GM23338 (cell line): ENCODE data around the gene USP15. TPM values are rescaled to one million over a fixed set of nuclear protein-coding genes. Genes with fewer than 3 reads are reported as not detected.

Source experiments
- ATAC-seq: fragments of 200-7000 bp; cut with Tn5 transposase; 3 replicates; pipeline ENCODE4 v1.9.1; 2020
- DNase-seq: peaks from one replicate; pipeline ENCODE4 v3.0.0-alpha.2; 2015; ENCODE audit warnings: low spot score
- H2AFZ ChIP-seq: fragments of 200-600 bp; sonication (generic); 2 replicates; pipeline ENCODE4 v1.8.0; 2016; ENCODE audit warnings: antibody characterized with exemption, mild to moderate bottlenecking, moderate library complexity
- H3F3A ChIP-seq: fragments of 200-600 bp; sonication (generic); replicated peaks from 2 replicates; pipeline ENCODE4 v1.8.0; 2017; ENCODE audit warnings: antibody characterized with exemption, mixed run types, low read depth
- H3K27ac ChIP-seq: fragments of 200-600 bp; sonication (generic); 2 replicates; pipeline ENCODE4 v1.6.1; 2016; ENCODE audit warnings: low read depth
- H3K27me3 ChIP-seq: fragments of 200-600 bp; sonication (generic); 2 replicates; pipeline ENCODE4 v1.8.0; 2016; ENCODE audit warnings: mild to moderate bottlenecking, mixed run types, moderate library complexity; ENCODE audit not compliant: insufficient read depth
- H3K36me3 ChIP-seq: fragments of 200-600 bp; sonication (generic); 2 replicates; pipeline ENCODE4 v1.8.0; 2016; ENCODE audit warnings: mild to moderate bottlenecking; ENCODE audit not compliant: insufficient read depth
- H3K4me1 ChIP-seq: fragments of 200-600 bp; sonication (generic); 2 replicates; pipeline ENCODE4 v1.8.0; 2016; ENCODE audit warnings: mild to moderate bottlenecking, moderate library complexity; ENCODE audit not compliant: insufficient read depth
- H3K4me2 ChIP-seq: fragments of 200-600 bp; sonication (generic); 2 replicates; pipeline ENCODE4 v1.7.1; 2017; ENCODE audit warnings: mixed run types
- H3K4me3 ChIP-seq: fragments of 200-600 bp; sonication (generic); 2 replicates; pipeline ENCODE4 v1.6.1; 2016; ENCODE audit warnings: mixed run types
- H3K79me2 ChIP-seq: fragments of 200-600 bp; sonication (generic); replicated peaks from 2 replicates; pipeline ENCODE4 v1.8.0; 2017; ENCODE audit warnings: mild to moderate bottlenecking; ENCODE audit not compliant: insufficient read depth
- H3K9me2 ChIP-seq: fragments of 200-600 bp; sonication (generic); 2 replicates; pipeline ENCODE4 v1.8.0; 2017; ENCODE audit not compliant: insufficient read depth
- H4K20me1 ChIP-seq: fragments of 200-600 bp; sonication (generic); replicated peaks from 2 replicates; pipeline ENCODE4 v1.8.0; 2017; ENCODE audit warnings: mild to moderate bottlenecking; ENCODE audit not compliant: insufficient read depth
- H3K27ac Mint-ChIP-seq: 2 replicates; pipeline ENCODE4 v1.8.0; 2020; ENCODE audit warnings: inconsistent platforms, mild to moderate bottlenecking, moderate library complexity, mixed read lengths
- H3K27me3 Mint-ChIP-seq: 3 replicates; pipeline ENCODE4 v1.8.0; 2022; ENCODE audit warnings: low read depth, mild to moderate bottlenecking, moderate library complexity, mixed read lengths, inconsistent platforms; ENCODE audit not compliant: insufficient read depth, poor library complexity
- H3K36me3 Mint-ChIP-seq: 3 replicates; pipeline ENCODE4 v1.8.0; 2021; ENCODE audit warnings: low read depth, mild to moderate bottlenecking, inconsistent platforms, moderate library complexity, mixed read lengths
- H3K4me1 Mint-ChIP-seq: 3 replicates; pipeline ENCODE4 v1.8.0; 2020; ENCODE audit warnings: mild to moderate bottlenecking, inconsistent platforms, mixed read lengths
- H3K4me3 Mint-ChIP-seq: 3 replicates; pipeline ENCODE4 v1.8.0; 2021; ENCODE audit warnings: moderate library complexity, mild to moderate bottlenecking, inconsistent platforms, mixed read lengths
- H3K9me3 Mint-ChIP-seq: 3 replicates; pipeline ENCODE4 v1.8.0; 2020; ENCODE audit warnings: moderate library complexity, mild to moderate bottlenecking, inconsistent platforms, mixed read lengths
- CREB1 ChIP-seq: fragments of 250-450 bp; sonication (Bioruptor Pico); IDR thresholded peaks from 2 replicates; pipeline ENCODE4 v1.5.0; 2020; ENCODE audit warnings: low read depth, mild to moderate bottlenecking, moderate library complexity
- CTCF ChIP-seq, 2 experiments: fragments of 200-600 bp in 1 of 2; sonication (generic) in 1 of 2; conservative IDR thresholded peaks; 2 replicates each; pipeline versions ENCODE4 v1.5.1 to v1.6.1; 2016 to 2017; ENCODE audit warnings: antibody characterized with exemption in 2 of 2, low read depth in 2 of 2, mild to moderate bottlenecking in 2 of 2, moderate library complexity in 1 of 2
- EZH2 ChIP-seq: fragments of 200-600 bp; sonication (generic); IDR thresholded peaks from one replicate; pipeline ENCODE4 v1.8.0; 2017; ENCODE audit warnings: antibody characterized with exemption, mild to moderate bottlenecking, low read depth; ENCODE audit not compliant: unreplicated experiment
- EZH2phosphoT487 ChIP-seq: fragments of 200-600 bp; sonication (generic); IDR thresholded peaks from one replicate; pipeline ENCODE4 v1.8.1; 2018; ENCODE audit warnings: antibody characterized with exemption; ENCODE audit not compliant: unreplicated experiment
- JUNB ChIP-seq: IDR thresholded peaks from one replicate; pipeline ENCODE4 v1.6.1; 2016; ENCODE audit warnings: antibody characterized with exemption; ENCODE audit not compliant: unreplicated experiment
- NANOG ChIP-seq: IDR thresholded peaks from 2 replicates; pipeline ENCODE4 v1.6.1; 2016; ENCODE audit warnings: antibody characterized with exemption, borderline replicate concordance
- POLR2AphosphoS5 ChIP-seq: IDR thresholded peaks from 2 replicates; pipeline ENCODE4 v1.6.1; 2016; ENCODE audit warnings: antibody characterized with exemption, low read depth
- STAT1 ChIP-seq: IDR thresholded peaks from one replicate; pipeline ENCODE4 v1.6.1; 2016; ENCODE audit warnings: antibody characterized with exemption; ENCODE audit not compliant: unreplicated experiment
- ZNF114 ChIP-seq: fragments of 250-450 bp; sonication (Bioruptor Pico); IDR thresholded peaks from 2 replicates; pipeline ENCODE4 v1.5.0; 2020; ENCODE audit warnings: mild to moderate bottlenecking, moderate library complexity
- ZNF331 ChIP-seq: fragments of 250-450 bp; sonication (Bioruptor Pico); IDR thresholded peaks from 2 replicates; pipeline ENCODE4 v1.5.0; 2020; ENCODE audit warnings: low read depth, mild to moderate bottlenecking, moderate library complexity
- polyA plus RNA-seq: library from polyadenylated mRNA; unstranded; fragments of >200 nt; fragmentation: Nextera tagmentation; extraction: Ambion mirVana; gene quantifications from 2 replicates; pipeline ENCODE4 v1.2.1, GENCODE V29; 2016
- total RNA-seq: library from RNA; depleted of rRNA; stranded (reverse); fragments of >200 nt; shearing (Covaris generic); gene quantifications from 2 replicates; pipeline ENCODE4 v1.2.3, GENCODE V29; 2014
- TF ChIP-seq, protein P1 (sequence below): IDR thresholded peaks from one replicate; pipeline ENCODE4 v1.6.1; 2018; ENCODE audit warnings: antibody characterized with exemption; ENCODE audit not compliant: unreplicated experiment
- TF ChIP-seq, protein P2 (sequence below): IDR thresholded peaks from 2 replicates; pipeline ENCODE4 v1.6.1; 2016; ENCODE audit warnings: antibody characterized with exemption
- TF ChIP-seq, protein P3 (sequence below): fragments of 250-450 bp; sonication (Bioruptor Pico); IDR thresholded peaks from 2 replicates; pipeline ENCODE4 v1.5.0; 2020; ENCODE audit warnings: mild to moderate bottlenecking, moderate library complexity

USP15 gene
- total and polyA plus RNA-seq, 2 experiments from 2014 or later: 29.5 to 60.3 TPM

DNA sequence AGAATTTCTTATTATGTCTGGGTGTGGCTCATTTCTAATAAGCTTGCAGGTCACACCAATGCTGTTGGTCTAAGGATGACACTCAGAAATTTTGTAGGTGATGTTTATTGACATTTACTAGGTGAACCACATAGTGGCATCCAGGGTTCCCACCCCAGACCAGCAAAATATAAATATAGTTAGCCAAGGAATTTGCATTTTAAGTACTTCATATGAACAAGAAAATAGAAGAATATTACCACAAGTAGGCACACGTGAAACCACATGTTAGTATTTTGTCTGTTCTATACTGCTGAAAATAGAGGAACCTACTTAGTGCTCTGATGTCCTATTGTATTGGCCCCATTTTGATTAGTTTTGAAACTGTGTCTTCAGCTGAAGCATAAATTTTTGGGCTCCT is 71.1 kb downstream of the USP15 start:
- H3K27me3 Mint-ChIP-seq: no peaks in the 10 kb centered on the region
- H3K4me3 Mint-ChIP-seq: no peak overlapping the region
- H3K79me2 ChIP-seq: no peaks in the 10 kb centered on the region
- H3K27me3 ChIP-seq: no peaks in the 10 kb centered on the region
- H3K9me3 Mint-ChIP-seq: no peaks in the 10 kb centered on the region
- H3K4me1 Mint-ChIP-seq: no peaks in the 10 kb centered on the region
- H3K4me2 ChIP-seq: no peak overlapping the region
- DNase-seq (no peak), ATAC-seq (no peak)
- no peak for TF ChIP-seq ZNF331 (CRISPR knock-in tag)
- TF ChIP-seq, protein P1, sequence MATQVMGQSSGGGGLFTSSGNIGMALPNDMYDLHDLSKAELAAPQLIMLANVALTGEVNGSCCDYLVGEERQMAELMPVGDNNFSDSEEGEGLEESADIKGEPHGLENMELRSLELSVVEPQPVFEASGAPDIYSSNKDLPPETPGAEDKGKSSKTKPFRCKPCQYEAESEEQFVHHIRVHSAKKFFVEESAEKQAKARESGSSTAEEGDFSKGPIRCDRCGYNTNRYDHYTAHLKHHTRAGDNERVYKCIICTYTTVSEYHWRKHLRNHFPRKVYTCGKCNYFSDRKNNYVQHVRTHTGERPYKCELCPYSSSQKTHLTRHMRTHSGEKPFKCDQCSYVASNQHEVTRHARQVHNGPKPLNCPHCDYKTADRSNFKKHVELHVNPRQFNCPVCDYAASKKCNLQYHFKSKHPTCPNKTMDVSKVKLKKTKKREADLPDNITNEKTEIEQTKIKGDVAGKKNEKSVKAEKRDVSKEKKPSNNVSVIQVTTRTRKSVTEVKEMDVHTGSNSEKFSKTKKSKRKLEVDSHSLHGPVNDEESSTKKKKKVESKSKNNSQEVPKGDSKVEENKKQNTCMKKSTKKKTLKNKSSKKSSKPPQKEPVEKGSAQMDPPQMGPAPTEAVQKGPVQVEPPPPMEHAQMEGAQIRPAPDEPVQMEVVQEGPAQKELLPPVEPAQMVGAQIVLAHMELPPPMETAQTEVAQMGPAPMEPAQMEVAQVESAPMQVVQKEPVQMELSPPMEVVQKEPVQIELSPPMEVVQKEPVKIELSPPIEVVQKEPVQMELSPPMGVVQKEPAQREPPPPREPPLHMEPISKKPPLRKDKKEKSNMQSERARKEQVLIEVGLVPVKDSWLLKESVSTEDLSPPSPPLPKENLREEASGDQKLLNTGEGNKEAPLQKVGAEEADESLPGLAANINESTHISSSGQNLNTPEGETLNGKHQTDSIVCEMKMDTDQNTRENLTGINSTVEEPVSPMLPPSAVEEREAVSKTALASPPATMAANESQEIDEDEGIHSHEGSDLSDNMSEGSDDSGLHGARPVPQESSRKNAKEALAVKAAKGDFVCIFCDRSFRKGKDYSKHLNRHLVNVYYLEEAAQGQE: no peak
- TF ChIP-seq, protein P2, sequence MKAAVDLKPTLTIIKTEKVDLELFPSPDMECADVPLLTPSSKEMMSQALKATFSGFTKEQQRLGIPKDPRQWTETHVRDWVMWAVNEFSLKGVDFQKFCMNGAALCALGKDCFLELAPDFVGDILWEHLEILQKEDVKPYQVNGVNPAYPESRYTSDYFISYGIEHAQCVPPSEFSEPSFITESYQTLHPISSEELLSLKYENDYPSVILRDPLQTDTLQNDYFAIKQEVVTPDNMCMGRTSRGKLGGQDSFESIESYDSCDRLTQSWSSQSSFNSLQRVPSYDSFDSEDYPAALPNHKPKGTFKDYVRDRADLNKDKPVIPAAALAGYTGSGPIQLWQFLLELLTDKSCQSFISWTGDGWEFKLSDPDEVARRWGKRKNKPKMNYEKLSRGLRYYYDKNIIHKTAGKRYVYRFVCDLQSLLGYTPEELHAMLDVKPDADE: no peak
- TF ChIP-seq JUNB: no peak
- no peak for TF ChIP-seq CTCF (conservative IDR thresholded peaks at IDR 0.05; ENCODE audit: low read depth in 2 of 2)
- TF ChIP-seq STAT1: no peak
- TF ChIP-seq POLR2AphosphoS5: no peak
- no peak for TF ChIP-seq EZH2
- TF ChIP-seq EZH2phosphoT487: no peak
- no peak for TF ChIP-seq NANOG
- no peak for TF ChIP-seq CREB1 (CRISPR knock-in tag)
- no peak for TF ChIP-seq ZNF114
- TF ChIP-seq, protein P3, sequence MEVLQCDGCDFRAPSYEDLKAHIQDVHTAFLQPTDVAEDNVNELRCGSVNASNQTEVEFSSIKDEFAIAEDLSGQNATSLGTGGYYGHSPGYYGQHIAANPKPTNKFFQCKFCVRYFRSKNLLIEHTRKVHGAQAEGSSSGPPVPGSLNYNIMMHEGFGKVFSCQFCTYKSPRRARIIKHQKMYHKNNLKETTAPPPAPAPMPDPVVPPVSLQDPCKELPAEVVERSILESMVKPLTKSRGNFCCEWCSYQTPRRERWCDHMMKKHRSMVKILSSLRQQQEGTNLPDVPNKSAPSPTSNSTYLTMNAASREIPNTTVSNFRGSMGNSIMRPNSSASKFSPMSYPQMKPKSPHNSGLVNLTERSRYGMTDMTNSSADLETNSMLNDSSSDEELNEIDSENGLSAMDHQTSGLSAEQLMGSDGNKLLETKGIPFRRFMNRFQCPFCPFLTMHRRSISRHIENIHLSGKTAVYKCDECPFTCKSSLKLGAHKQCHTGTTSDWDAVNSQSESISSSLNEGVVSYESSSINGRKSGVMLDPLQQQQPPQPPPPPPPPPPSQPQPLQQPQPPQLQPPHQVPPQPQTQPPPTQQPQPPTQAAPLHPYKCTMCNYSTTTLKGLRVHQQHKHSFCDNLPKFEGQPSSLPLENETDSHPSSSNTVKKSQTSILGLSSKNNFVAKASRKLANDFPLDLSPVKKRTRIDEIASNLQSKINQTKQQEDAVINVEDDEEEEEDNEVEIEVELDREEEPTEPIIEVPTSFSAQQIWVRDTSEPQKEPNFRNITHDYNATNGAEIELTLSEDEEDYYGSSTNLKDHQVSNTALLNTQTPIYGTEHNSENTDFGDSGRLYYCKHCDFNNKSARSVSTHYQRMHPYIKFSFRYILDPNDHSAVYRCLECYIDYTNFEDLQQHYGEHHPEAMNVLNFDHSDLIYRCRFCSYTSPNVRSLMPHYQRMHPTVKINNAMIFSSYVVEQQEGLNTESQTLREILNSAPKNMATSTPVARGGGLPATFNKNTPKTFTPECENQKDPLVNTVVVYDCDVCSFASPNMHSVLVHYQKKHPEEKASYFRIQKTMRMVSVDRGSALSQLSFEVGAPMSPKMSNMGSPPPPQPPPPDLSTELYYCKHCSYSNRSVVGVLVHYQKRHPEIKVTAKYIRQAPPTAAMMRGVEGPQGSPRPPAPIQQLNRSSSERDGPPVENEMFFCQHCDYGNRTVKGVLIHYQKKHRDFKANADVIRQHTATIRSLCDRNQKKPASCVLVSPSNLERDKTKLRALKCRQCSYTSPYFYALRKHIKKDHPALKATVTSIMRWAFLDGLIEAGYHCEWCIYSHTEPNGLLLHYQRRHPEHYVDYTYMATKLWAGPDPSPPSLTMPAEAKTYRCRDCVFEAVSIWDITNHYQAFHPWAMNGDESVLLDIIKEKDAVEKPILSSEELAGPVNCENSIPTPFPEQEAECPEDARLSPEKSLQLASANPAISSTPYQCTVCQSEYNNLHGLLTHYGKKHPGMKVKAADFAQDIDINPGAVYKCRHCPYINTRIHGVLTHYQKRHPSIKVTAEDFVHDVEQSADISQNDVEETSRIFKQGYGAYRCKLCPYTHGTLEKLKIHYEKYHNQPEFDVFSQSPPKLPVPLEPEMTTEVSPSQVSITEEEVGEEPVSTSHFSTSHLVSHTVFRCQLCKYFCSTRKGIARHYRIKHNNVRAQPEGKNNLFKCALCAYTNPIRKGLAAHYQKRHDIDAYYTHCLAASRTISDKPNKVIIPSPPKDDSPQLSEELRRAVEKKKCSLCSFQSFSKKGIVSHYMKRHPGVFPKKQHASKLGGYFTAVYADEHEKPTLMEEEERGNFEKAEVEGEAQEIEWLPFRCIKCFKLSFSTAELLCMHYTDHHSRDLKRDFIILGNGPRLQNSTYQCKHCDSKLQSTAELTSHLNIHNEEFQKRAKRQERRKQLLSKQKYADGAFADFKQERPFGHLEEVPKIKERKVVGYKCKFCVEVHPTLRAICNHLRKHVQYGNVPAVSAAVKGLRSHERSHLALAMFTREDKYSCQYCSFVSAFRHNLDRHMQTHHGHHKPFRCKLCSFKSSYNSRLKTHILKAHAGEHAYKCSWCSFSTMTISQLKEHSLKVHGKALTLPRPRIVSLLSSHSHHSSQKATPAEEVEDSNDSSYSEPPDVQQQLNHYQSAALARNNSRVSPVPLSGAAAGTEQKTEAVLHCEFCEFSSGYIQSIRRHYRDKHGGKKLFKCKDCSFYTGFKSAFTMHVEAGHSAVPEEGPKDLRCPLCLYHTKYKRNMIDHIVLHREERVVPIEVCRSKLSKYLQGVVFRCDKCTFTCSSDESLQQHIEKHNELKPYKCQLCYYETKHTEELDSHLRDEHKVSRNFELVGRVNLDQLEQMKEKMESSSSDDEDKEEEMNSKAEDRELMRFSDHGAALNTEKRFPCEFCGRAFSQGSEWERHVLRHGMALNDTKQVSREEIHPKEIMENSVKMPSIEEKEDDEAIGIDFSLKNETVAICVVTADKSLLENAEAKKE (CRISPR knock-in tag): no peak
- H3K36me3 Mint-ChIP-seq: 0 out of 3 replicates have a peak, but pooled peaks cover 2% of the 10 kb centered on the region
- H3K27ac ChIP-seq: no peak overlapping the region
- no peaks in the 10 kb centered on the region for H3K36me3 ChIP-seq
- H3K9me2 ChIP-seq: no peaks in the 10 kb centered on the region
- no peak overlapping the region for H3K27ac Mint-ChIP-seq
- no peaks in the 10 kb centered on the region for H4K20me1 ChIP-seq
- no peak overlapping the region for H3K4me3 ChIP-seq
- H3K4me1 ChIP-seq: no peaks in the 10 kb centered on the region
- no peaks in the 10 kb centered on the region for H3F3A ChIP-seq
- no peak overlapping the region for H2AFZ ChIP-seq
